Activated naive CD8-positive, alpha-beta T cell (primary cell): ENCODE data around the gene STUM.

Source experiments
- H3K27ac Mint-ChIP-seq: one replicate; pipeline ENCODE4 v1.8.0; 2021; ENCODE audit warnings: mixed read lengths
- H3K27me3 Mint-ChIP-seq: one replicate; pipeline ENCODE4 v1.8.0; 2021; ENCODE audit warnings: mixed read lengths
- H3K36me3 Mint-ChIP-seq: one replicate; pipeline ENCODE4 v1.8.0; 2021; ENCODE audit warnings: mixed read lengths
- H3K4me1 Mint-ChIP-seq: one replicate; pipeline ENCODE4 v1.8.0; 2021; ENCODE audit warnings: low read depth, mixed read lengths
- H3K4me3 Mint-ChIP-seq: one replicate; pipeline ENCODE4 v1.8.0; 2021; ENCODE audit warnings: mild to moderate bottlenecking, mixed read lengths
- H3K9me3 Mint-ChIP-seq: one replicate; pipeline ENCODE4 v1.8.0; 2021; ENCODE audit warnings: low read depth, mixed read lengths

The STUM gene

GRCh38 chr1:226654046-226654667 is 105.6 kb downstream of the STUM start:
- peaks cover 8% of the 10 kb centered on the region for H3K4me1 Mint-ChIP-seq
- no peaks in the 10 kb centered on the region for H3K9me3 Mint-ChIP-seq
- H3K27me3 Mint-ChIP-seq, result no peaks in the 10 kb centered on the region
- H3K4me3 Mint-ChIP-seq, result peak overlapping the region; percentile 80
- peaks cover 2% of the 10 kb centered on the region for H3K36me3 Mint-ChIP-seq
- H3K27ac Mint-ChIP-seq, result no peak overlapping the region

GRCh38 chr1:226654668-226655055 is 106.1 kb downstream of the STUM start:
- Mint-ChIP-seq H3K27me3 (no peaks in the 10 kb centered on the region), H3K4me1 (peaks cover 9% of the 10 kb centered on the region)

GRCh38 chr1:226655251-226656163 is 106.9 kb downstream of the STUM start:
- Mint-ChIP-seq H3K4me3 (peak overlapping the region; percentile 40), H3K4me1 (peaks cover 17% of the 10 kb centered on the region)

More at GRCh38 chr1:226654668-226655055, 106.1 kb downstream of the STUM start:
- H3K4me3 Mint-ChIP-seq, result peak overlapping the region; percentile 80
- no peaks in the 10 kb centered on the region for H3K9me3 Mint-ChIP-seq
- H3K36me3 Mint-ChIP-seq, result no peaks in the 10 kb centered on the region
- H3K27ac Mint-ChIP-seq, result no peak overlapping the region

GRCh38 chr1:226656201-226656600 is 107.6 kb downstream of the STUM start:
- no peaks in the 10 kb centered on the region for H3K9me3 Mint-ChIP-seq
- H3K4me1 Mint-ChIP-seq, result peaks cover 24% of the 10 kb centered on the region
- H3K27ac Mint-ChIP-seq, result no peak overlapping the region
- peak overlapping the region; percentile 69 for H3K4me3 Mint-ChIP-seq
- H3K36me3 Mint-ChIP-seq, result no peaks in the 10 kb centered on the region
- H3K27me3 Mint-ChIP-seq, result no peaks in the 10 kb centered on the region

More at GRCh38 chr1:226655251-226656163, 106.9 kb downstream of the STUM start:
- no peaks in the 10 kb centered on the region for H3K36me3 Mint-ChIP-seq
- H3K27me3 Mint-ChIP-seq, result no peaks in the 10 kb centered on the region
- no peak overlapping the region for H3K27ac Mint-ChIP-seq
- no peaks in the 10 kb centered on the region for H3K9me3 Mint-ChIP-seq

- no peak overlapping the region for H3K27ac Mint-ChIP-seq
Measured at GRCh38 chr1:226656601-226657277, 108.2 kb downstream of the STUM start.

GRCh38 chr1:226657895-226658545 is 109.5 kb downstream of the STUM start:
- Mint-ChIP-seq H3K27me3 (no peaks in the 10 kb centered on the region), H3K4me3 (peak overlapping the region; percentile 36), H3K36me3 (no peaks in the 10 kb centered on the region), H3K9me3 (no peaks in the 10 kb centered on the region), H3K27ac (no peak overlapping the region), H3K4me1 (peaks cover 42% of the 10 kb centered on the region)

More at GRCh38 chr1:226656601-226657277, 108.2 kb downstream of the STUM start:
- Mint-ChIP-seq H3K27me3 (no peaks in the 10 kb centered on the region), H3K9me3 (no peaks in the 10 kb centered on the region), H3K4me1 (peaks cover 30% of the 10 kb centered on the region), H3K36me3 (no peaks in the 10 kb centered on the region), H3K4me3 (peak overlapping the region; percentile 69)

GRCh38 chr1:226658546-226659125 is 110.1 kb downstream of the STUM start:
- Mint-ChIP-seq H3K27me3 (no peaks in the 10 kb centered on the region), H3K9me3 (no peaks in the 10 kb centered on the region), H3K4me1 (peaks cover 49% of the 10 kb centered on the region), H3K4me3 (peak overlapping the region; percentile 36), H3K36me3 (no peaks in the 10 kb centered on the region), H3K27ac (peak overlapping the region; percentile 97)
